C4-2B (cell line): ENCODE data around the gene ANO10.
"Not testable (repeated sequence)": the region's sequence is repeated elsewhere in the genome, so short reads cannot be mapped to it uniquely, and the experiment has no call there.

Experiments used
- H3K27ac ChIP-seq: fragments of 450-650 bp; 2 replicates; pipeline ENCODE4 v1.5.1; 2017
- ZFX ChIP-seq: fragments of 450-650 bp; IDR thresholded peaks from 2 replicates; pipeline ENCODE4 v1.6.1; 2017
- TF ChIP-seq, protein P1 (sequence below): fragments of 450-650 bp; conservative IDR thresholded peaks from 2 replicates; pipeline ENCODE4 v1.5.1; 2017; ENCODE audit warnings: mild to moderate bottlenecking

The ANO10 gene

GRCh38 chr3:43584043-43584826 lies 37.6 kb downstream of the ANO10 start:
- TF ChIP-seq, protein P1, sequence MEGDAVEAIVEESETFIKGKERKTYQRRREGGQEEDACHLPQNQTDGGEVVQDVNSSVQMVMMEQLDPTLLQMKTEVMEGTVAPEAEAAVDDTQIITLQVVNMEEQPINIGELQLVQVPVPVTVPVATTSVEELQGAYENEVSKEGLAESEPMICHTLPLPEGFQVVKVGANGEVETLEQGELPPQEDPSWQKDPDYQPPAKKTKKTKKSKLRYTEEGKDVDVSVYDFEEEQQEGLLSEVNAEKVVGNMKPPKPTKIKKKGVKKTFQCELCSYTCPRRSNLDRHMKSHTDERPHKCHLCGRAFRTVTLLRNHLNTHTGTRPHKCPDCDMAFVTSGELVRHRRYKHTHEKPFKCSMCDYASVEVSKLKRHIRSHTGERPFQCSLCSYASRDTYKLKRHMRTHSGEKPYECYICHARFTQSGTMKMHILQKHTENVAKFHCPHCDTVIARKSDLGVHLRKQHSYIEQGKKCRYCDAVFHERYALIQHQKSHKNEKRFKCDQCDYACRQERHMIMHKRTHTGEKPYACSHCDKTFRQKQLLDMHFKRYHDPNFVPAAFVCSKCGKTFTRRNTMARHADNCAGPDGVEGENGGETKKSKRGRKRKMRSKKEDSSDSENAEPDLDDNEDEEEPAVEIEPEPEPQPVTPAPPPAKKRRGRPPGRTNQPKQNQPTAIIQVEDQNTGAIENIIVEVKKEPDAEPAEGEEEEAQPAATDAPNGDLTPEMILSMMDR = no peak
- no peak for TF ChIP-seq ZFX
- peak overlapping the region; percentile 27; the same call in 1 of the 2 replicates for H3K27ac ChIP-seq

GRCh38 chr3:43583481-43583880 lies 38.3 kb downstream of the ANO10 start:
- no peak overlapping the region for H3K27ac ChIP-seq
- TF ChIP-seq, protein P1 = no peak
- no peak for TF ChIP-seq ZFX

DNA sequence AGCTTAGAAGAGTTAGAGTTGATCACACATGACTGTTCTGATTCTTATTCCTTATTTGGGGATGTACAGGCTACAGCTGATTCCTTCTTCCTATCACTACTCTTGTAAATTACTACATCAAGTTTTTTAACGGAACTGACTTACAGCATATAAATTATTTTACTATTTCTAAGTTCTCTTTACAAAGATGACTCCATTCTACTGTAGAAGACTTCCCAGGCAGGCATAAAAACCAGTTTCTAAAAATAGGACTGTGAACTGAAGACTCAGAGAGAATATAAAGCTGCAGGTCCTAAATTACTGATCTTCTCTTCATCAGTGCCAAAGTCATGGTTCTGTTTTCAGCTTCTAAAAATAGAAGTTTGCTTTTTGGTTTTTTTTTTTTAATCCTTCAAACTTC lies 38.9 kb downstream of the ANO10 start:
- TF ChIP-seq, protein P1 = no peak
- no peak for TF ChIP-seq ZFX
- H3K27ac ChIP-seq = no peak overlapping the region

DNA sequence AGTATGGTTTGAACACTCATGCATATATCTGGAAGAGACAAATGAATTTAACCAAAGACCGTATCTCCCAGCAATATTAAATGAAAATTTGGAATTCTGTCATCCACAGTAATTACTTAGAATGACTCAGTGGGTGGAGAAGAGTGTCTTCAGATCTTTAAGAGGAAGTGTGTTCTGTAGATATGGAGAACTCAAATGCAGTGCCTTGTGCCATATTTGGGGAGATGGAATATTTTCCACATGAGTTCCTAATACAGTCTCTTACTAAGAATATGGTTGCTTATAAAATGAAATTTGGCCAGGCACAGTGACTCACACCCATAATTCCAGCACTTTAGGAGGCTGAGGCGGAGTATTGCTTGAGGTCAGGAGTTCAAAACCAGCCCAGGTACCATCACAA lies 40.5 kb downstream of the ANO10 start:
- TF ChIP-seq, protein P1 = no peak
- no peak for TF ChIP-seq ZFX

GRCh38 chr3:43580181-43580580 lies 41.6 kb downstream of the ANO10 start:
- H3K27ac ChIP-seq = no peak overlapping the region
- no peak for TF ChIP-seq ZFX
- TF ChIP-seq, protein P1 = no peak

More for the DNA sequence above, 40.5 kb downstream of the ANO10 start:
- no peak overlapping the region for H3K27ac ChIP-seq

DNA sequence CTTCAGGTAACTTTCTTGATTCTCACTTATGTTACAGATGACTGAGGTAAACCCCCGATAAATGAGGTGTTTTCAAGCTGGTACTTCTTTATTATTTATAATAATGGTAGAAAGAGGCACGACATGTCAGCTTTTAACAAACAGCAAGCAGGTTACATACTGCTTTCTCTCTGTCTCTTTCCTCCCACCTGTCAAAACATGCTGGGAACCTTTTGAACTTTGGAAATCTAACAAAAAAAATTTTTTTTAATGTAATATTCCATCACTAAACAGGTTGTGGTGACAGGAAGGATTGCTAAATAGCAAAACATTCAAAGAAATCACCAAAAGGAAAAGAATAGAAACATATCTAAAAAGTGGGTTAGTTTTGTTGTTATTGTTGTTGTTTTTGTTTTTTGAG lies 48.2 kb downstream of the ANO10 start:
- no peak overlapping the region for H3K27ac ChIP-seq
- TF ChIP-seq ZFX = no peak
- TF ChIP-seq, protein P1 = no peak

DNA sequence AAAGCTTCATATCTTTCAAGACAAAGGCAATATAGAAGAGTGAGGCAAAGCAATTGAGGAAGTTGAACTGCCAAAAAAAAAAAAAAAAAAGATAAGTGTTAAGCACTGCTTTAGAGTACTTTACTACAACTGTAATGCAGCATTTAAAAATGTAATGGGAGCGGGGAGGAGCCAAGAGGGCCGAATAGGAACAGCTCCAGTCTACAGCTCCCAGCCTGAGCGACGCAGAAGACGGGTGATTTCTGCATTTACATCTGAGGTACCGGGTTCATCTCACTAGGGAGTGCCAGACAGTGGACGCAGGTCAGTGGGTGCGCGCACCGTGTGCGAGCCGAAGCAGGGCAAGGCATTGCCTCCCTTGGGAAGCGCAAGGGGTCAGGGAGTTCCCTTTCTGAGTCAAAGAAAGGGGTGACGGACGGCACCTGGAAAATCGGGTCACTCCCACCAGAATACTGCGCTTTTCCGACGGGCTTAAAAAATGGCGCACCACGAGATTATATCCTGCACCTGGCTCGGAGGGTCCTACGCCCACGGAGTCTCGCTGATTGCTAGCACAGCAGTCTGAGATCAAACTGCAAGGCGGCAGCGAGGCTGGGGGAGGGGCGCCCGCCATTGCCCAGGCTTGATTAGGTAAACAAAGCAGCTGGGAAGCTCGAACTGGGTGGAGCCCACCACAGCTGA lies 56.0 kb downstream of the ANO10 start:
- H3K27ac ChIP-seq = not testable (repeated sequence)
